DMS53 (cell line): ENCODE results near the gene DNAH17.

Experiments used
- DNase-seq: peaks from one replicate; lab custom pipeline; 2025; lab: John Stamatoyannopoulos, UW

Gene DNAH17

GRCh38 chr17:78428836-78429617 is 148.2 kb downstream of the DNAH17 start:
- DNase-seq = no peak

- DNase-seq = no peak
Observed at GRCh38 chr17:78428025-78428575, 149.1 kb downstream of the DNAH17 start.

- DNase-seq = no peak
Observed at GRCh38 chr17:78427140-78427539, 150.1 kb downstream of the DNAH17 start.

GRCh38 chr17:78426293-78426879 is 150.8 kb downstream of the DNAH17 start:
- no peak for DNase-seq

- no peak for DNase-seq
Observed at GRCh38 chr17:78425429-78425828, 151.8 kb downstream of the DNAH17 start.

- DNase-seq = no peak
Observed at GRCh38 chr17:78423961-78424675, 153.1 kb downstream of the DNAH17 start.

GRCh38 chr17:78422872-78423588 is 154.2 kb downstream of the DNAH17 start:
- no peak for DNase-seq

GRCh38 chr17:78422267-78422605 is 155.0 kb downstream of the DNAH17 start:
- DNase-seq = no peak

GRCh38 chr17:78421534-78422266 is 155.5 kb downstream of the DNAH17 start:
- DNase-seq = peak; percentile 87

- peak; percentile 51 for DNase-seq
Observed at GRCh38 chr17:78421084-78421533, 156.1 kb downstream of the DNAH17 start.

- no peak for DNase-seq
Observed at GRCh38 chr17:78419970-78420815, 157.0 kb downstream of the DNAH17 start.

GRCh38 chr17:78418326-78419026 is 158.7 kb downstream of the DNAH17 start:
- no peak for DNase-seq

GRCh38 chr17:78417531-78417909 is 159.7 kb downstream of the DNAH17 start:
- no peak for DNase-seq

- no peak for DNase-seq
Observed at GRCh38 chr17:78416791-78417530, 160.2 kb downstream of the DNAH17 start.

GRCh38 chr17:78415821-78416711 is 161.1 kb downstream of the DNAH17 start:
- DNase-seq = no peak

GRCh38 chr17:78414178-78415162 is 162.7 kb downstream of the DNAH17 start:
- DNase-seq = peak; percentile 51

- peak; percentile 79 for DNase-seq
Observed at GRCh38 chr17:78412403-78412802, 164.8 kb downstream of the DNAH17 start.
